Aorta (tissue), 5 donors: ENCODE measurements around the gene FBXL7. TPM values are rescaled to one million over a fixed set of nuclear protein-coding genes. Genes with fewer than 3 reads are reported as not detected.

Source experiments
- ATAC-seq: fragments of 200-7000 bp; cut with Tn5 transposase; one replicate; pipeline ENCODE4 v1.9.1; 2022; ENCODE audit warnings: moderate library complexity; ENCODE audit not compliant: low FRiP score
- DNase-seq, 2 donors: peaks; one replicate each; pipeline ENCODE4 v3.0.0-alpha.2; 2020
- H3K27ac ChIP-seq, 2 donors: one replicate each; pipeline ENCODE4 v1.5.1; 2013; ENCODE audit warnings: low read length in 2 of 2, mild to moderate bottlenecking in 2 of 2, moderate library complexity in 2 of 2, control low read depth in 1 of 2, inconsistent platforms in 1 of 2, low read depth in 1 of 2
- H3K27me3 ChIP-seq, 2 donors: one replicate each; pipeline ENCODE4 v1.6.1; 2013; ENCODE audit warnings: control low read depth in 1 of 2, low read length in 1 of 2, mild to moderate bottlenecking in 1 of 2, moderate library complexity in 1 of 2; ENCODE audit not compliant: insufficient read depth in 2 of 2, control insufficient read depth in 1 of 2
- H3K36me3 ChIP-seq, 2 donors: one replicate each; pipeline ENCODE4 v1.6.1; 2013; ENCODE audit warnings: control low read depth in 1 of 2, low read length in 1 of 2, mild to moderate bottlenecking in 1 of 2; ENCODE audit not compliant: insufficient read depth in 2 of 2, control insufficient read depth in 1 of 2
- H3K4me1 ChIP-seq, 2 donors: one replicate each; pipeline ENCODE4 v1.6.1; 2013; ENCODE audit warnings: low read length in 2 of 2, control low read depth in 1 of 2, mild to moderate bottlenecking in 1 of 2, moderate library complexity in 1 of 2; ENCODE audit not compliant: insufficient read depth in 2 of 2, control insufficient read depth in 1 of 2
- H3K4me3 ChIP-seq, 2 donors: one replicate each; pipeline ENCODE4 v1.5.1; 2013; ENCODE audit warnings: low read length in 2 of 2, control low read depth in 1 of 2, mild to moderate bottlenecking in 1 of 2
- H3K9me3 ChIP-seq: one replicate; pipeline ENCODE4 v1.6.1; 2013; ENCODE audit warnings: mild to moderate bottlenecking, low read length; ENCODE audit not compliant: control insufficient read depth
- WGBS, 2 donors: extraction: QIAGEN DNeasy Blood & Tissue Kit; methylation state at CpG; one replicate each; pipeline ENCODE4 v1.1.7; 2013; 5-methylcytosine and 5-hydroxymethylcytosine counted together
- intact Hi-C, 2 donors: fragments of 100-400 bp; cut with DNase I; formaldehyde crosslinking; loops; one replicate each; pipeline versions ENCODE4 v1.14.2 to v1.15.0; 2022
- polyA plus RNA-seq, 2 donors: library from polyadenylated mRNA; stranded (reverse); fragments of 200-250 nt; gene quantifications; one replicate each; pipeline ENCODE4 v1.2.3, GENCODE V29; 2013
- total RNA-seq, 2 donors: library from RNA; stranded (reverse); fragmentation: NEBNext Ultra II Directional; extraction: Animal tissue kit (Norgen Biotek cat#: 25700); gene quantifications; one replicate each; pipeline ENCODE4 v1.2.1, GENCODE V29; 2021
- donor health status: healthy with polysubstance abuse.
- donor health status: Bipolar disorder and iron deficiency.
- donor health status: DM: no; HTN: no; CAD: no.
- donor health status: DM: no; HTN: no; CAD: no.
- donor health status: DM: yes; HTN: yes; CAD: no.

FBXL7 gene
- total and polyA plus RNA-seq, 4 donors: 3.9 to 32.7 (median 14.7) TPM

DNA sequence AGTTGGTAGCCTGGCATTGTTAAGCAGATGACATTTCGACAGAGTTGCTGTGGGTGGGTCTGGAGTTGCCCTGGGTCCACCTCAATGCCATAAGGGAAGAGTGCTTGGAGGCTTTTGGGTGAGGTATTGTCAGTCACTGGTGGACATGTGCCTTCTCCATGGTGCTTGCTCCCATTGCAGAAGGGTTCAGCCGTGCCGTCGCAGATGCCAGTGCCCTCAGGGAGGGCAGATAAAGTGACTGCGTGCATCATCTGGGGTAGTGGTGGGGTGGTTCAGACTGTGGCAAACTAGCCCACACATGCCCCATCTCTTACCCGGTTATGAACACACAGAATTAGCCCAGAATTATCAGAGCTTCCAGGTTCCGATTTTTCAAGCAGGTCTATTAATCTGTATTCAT is 71.6 kb downstream of the FBXL7 start:
- no peaks in the 10 kb centered on the region for H3K9me3 ChIP-seq
- H3K4me1 ChIP-seq: no peaks in the 10 kb centered on the region
- H3K27me3 ChIP-seq: no peaks in the 10 kb centered on the region
- no peaks in the 10 kb centered on the region for H3K36me3 ChIP-seq
- WGBS, 2 donors: 96% methylated on average over 7 of the region's 7 CpGs
- DNase-seq: no peak
- H3K4me3 ChIP-seq: no peak overlapping the region
- ATAC-seq: no peak
- intact Hi-C loops: no loop called here
- no peak overlapping the region for H3K27ac ChIP-seq

DNA sequence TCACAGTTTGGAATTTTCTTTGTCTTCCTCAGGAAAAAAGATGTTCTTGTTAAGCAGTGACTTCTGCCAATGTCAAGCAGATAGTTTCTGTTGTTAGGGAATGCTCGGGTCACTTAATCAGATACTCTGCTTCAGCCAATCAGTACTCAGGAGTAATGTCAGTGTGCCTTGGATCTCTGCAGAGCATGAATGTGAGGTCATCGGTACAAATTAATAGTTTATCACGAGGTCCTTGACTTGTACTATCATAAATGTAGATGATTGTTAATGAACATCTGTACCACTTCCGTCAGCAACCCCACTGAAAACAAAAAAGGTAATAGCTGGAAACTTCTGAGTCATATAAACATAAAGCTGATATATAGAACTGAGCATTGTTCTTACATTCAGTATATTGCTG is 73.6 kb downstream of the FBXL7 start:
- Histone ChIP-seq H3K36me3 (no peaks in the 10 kb centered on the region), H3K27me3 (no peaks in the 10 kb centered on the region), H3K4me1 (peaks cover 0 to 2% of the 10 kb centered on the region in 2 donors), H3K9me3 (no peaks in the 10 kb centered on the region), H3K4me3 (no peak overlapping the region), H3K27ac (no peak overlapping the region)
- no peak for DNase-seq
- ATAC-seq: no peak
- intact Hi-C loops: no loop called here
- 46 to 57% methylated on average over 4 of the region's 4 CpGs for WGBS, 2 donors

DNA sequence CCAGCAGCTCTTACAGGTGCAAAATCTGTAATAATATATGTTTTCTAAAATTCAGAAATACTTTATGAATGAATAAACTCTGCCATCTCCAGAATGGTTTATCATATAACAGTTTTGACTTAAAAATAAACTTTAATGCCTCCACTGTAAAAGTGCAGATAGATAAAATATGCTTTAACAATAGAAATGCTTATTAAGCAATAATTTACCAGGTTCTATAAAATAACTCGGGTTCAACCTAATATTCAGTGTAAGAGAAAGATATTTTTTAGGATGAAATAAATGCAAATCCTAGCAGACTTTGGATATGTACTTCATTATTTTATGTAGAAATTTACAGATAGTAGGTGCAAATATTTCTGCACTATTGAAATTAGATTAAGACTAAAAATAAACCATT is 74.1 kb downstream of the FBXL7 start:
- intact Hi-C loops: no loop called here
- Histone ChIP-seq H3K27me3 (no peaks in the 10 kb centered on the region), H3K36me3 (no peaks in the 10 kb centered on the region), H3K9me3 (no peaks in the 10 kb centered on the region), H3K4me1 (peaks cover 0 to 5% of the 10 kb centered on the region in 2 donors), H3K27ac (no peak overlapping the region), H3K4me3 (no peak overlapping the region)
- 93 to 95% methylated on average over 1 of the region's 1 CpG for WGBS, 2 donors
- DNase-seq: no peak
- no peak for ATAC-seq

DNA sequence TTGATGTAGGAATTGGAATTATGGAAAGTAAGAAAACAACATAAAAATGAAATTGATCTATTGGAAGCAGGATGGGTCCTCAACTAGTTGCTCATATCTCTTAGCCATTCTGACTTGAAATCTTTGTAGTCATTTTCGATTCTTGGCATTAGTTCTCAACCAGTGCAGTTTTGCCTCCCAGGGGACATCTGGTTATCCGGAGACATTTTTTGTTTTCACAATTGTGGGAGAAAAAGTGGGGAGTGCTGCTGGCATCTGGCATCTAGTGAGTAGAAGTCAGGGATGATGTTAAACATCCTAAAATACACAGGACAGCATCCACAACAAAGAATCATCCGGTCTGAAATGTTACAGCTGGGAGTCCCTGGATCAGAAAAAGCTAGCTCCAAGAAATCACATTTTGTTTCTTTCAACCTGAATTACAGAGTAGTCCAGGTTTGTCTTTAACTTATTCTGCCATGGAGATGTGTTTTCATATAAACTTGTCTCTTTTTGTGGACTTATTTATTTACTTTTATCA is 74.9 kb downstream of the FBXL7 start:
- ATAC-seq (no peak), DNase-seq (no peak)
- no peaks in the 10 kb centered on the region for H3K27me3 ChIP-seq
- 5 to 6% methylated on average over 3 of the region's 3 CpGs for WGBS, 2 donors
- H3K27ac ChIP-seq: no peak overlapping the region
- no peaks in the 10 kb centered on the region for H3K36me3 ChIP-seq
- peaks cover 0 to 5% of the 10 kb centered on the region in 2 donors for H3K4me1 ChIP-seq
- intact Hi-C loops: no loop called here
- H3K4me3 ChIP-seq: no peak overlapping the region
- H3K9me3 ChIP-seq: no peaks in the 10 kb centered on the region

DNA sequence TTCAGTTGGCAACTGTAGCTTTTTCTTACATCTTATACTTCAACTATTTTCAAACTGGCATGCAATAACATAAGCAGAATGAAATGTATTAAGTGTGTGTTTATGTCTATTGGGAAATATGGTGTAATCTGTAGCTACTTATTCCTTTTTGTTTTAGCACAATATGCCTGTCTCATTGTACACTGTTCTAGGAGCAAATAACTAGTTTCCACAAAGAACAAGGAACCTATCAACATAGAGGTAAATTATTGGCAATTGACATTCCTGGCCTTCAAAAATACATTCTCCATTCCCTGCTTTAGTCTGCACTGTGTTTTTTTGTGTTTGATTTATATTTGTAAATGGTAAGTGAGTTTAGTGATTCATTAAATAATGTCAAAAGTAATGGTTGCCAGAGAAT is 75.7 kb downstream of the FBXL7 start:
- H3K36me3 ChIP-seq: no peaks in the 10 kb centered on the region
- DNase-seq: no peak
- intact Hi-C loops: no loop called here
- H3K27ac ChIP-seq: no peak overlapping the region
- peaks cover 0 to 5% of the 10 kb centered on the region in 2 donors for H3K4me1 ChIP-seq
- no peak for ATAC-seq
- no peaks in the 10 kb centered on the region for H3K27me3 ChIP-seq
- H3K9me3 ChIP-seq: no peaks in the 10 kb centered on the region
- no peak overlapping the region for H3K4me3 ChIP-seq

DNA sequence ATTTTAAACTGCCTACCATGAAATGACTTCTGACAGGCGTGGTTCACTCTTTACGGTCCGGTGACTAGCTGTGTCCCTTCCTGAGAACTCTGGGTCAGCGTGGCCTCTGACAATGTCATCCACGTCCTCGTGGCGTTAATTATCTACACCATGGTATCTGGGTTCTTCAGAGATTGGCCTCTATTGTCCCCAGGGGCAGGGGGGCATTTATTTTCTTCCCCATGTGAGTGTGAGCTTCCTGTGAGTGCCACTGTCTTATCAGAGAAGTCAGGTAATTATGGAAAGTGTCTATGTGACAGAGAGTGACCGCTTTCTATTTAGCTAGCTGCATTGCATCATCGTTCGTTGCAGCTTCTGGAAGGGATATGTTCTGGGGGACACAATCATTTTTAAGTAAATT is 77.2 kb downstream of the FBXL7 start:
- H3K36me3 ChIP-seq: no peaks in the 10 kb centered on the region
- intact Hi-C loops: no loop called here
- ATAC-seq (no peak), DNase-seq (no peak)
- no peaks in the 10 kb centered on the region for H3K27me3 ChIP-seq
- H3K4me3 ChIP-seq: no peak overlapping the region
- peaks cover 0 to 5% of the 10 kb centered on the region in 2 donors for H3K4me1 ChIP-seq
- no peaks in the 10 kb centered on the region for H3K9me3 ChIP-seq
- 71 to 72% methylated on average over 10 of the region's 10 CpGs for WGBS, 2 donors
- no peak overlapping the region for H3K27ac ChIP-seq

DNA sequence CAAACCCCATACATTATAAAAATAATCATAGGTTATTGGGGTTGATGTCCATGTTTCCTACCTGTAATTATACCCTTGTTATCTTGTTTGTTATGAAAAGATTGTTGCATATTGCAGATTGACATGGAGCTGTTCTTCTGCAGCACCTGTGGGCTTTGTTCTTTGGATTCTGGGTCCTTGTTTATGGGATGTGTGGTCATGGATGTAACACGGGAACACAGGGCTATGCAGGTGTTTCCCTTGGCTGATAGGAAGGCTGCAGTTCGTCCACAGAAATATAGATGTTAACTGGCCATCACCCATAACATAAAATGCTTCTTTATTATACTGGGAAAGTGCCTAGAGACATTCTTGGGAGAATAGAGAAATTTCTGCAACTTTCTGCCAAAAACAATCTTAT is 77.9 kb downstream of the FBXL7 start:
- no peak overlapping the region for H3K27ac ChIP-seq
- peaks cover 0 to 5% of the 10 kb centered on the region in 2 donors for H3K4me1 ChIP-seq
- no peak for DNase-seq
- no peaks in the 10 kb centered on the region for H3K36me3 ChIP-seq
- H3K4me3 ChIP-seq: no peak overlapping the region
- no peaks in the 10 kb centered on the region for H3K9me3 ChIP-seq
- WGBS, 2 donors: 25 to 27% methylated on average over 2 of the region's 2 CpGs
- intact Hi-C loops: no loop called here
- no peak for ATAC-seq
- no peaks in the 10 kb centered on the region for H3K27me3 ChIP-seq

DNA sequence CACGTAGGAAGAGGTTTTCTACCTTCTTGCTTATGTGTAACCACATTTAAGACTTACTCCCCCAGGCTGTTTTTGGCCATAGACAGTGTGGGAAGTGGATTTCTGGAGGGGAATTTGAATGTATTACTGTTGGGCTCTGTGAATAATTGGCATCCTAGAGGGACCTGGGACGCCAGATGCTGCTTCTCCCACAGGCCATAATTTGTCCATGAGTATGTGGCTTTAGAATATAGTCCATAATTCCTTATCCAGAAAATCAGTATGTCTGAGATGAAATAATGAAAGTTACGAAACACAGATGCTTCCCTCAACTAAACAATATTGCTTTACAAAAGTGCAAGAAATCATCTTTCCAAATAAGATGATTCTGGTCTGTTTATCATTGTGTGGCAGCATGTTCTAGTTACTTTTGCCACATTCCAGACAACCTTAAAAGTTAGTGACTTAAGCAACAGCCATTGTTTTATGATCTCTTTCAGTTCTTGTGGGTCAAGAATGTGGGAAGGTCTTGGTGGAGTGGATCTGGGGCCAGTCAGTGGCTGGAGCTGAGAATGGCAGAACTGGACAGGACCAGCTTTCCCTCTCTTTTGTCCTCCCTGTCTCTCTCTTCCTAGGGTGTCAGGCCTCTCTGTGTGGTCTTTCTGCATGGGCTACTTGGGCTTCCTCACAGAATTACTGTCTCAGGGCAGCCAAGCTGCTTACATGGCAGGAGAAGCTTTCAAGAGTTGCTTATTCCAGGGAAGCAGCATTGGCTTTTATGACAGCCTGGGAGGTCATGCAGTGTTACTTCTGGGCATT is 79.4 kb downstream of the FBXL7 start:
- WGBS, 2 donors: 86 to 90% methylated on average over 3 of the region's 3 CpGs
- intact Hi-C loops: no loop called here
- Histone ChIP-seq H3K27ac (no peak overlapping the region), H3K36me3 (no peaks in the 10 kb centered on the region), H3K9me3 (no peaks in the 10 kb centered on the region), H3K4me3 (no peak overlapping the region), H3K27me3 (no peaks in the 10 kb centered on the region), H3K4me1 (peaks cover 0 to 5% of the 10 kb centered on the region in 2 donors)
- ATAC-seq (no peak), DNase-seq (no peak)

DNA sequence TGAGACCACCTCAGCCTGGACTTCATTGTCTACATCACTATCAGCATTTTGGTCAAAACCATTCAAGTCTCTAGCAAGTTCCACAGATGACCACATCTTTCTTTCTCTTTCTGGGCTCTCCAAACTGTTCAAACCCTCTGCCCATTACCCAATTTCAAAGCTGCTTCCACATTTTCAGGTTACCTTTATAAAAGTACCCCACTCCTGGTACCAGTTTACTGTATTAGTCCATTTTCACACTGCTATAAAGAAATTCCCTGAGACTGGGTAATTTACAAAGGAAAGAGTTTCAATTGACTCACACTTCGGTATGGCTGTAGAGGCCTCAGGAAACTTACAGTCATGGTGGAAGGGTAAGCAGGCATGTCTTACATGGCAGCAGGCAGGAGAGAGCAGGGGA is 84.5 kb downstream of the FBXL7 start:
- WGBS, 2 donors: 99 to 100% methylated on average over 1 of the region's 1 CpG
- no peak overlapping the region for H3K27ac ChIP-seq
- no peaks in the 10 kb centered on the region for H3K27me3 ChIP-seq
- H3K4me3 ChIP-seq: no peak overlapping the region
- intact Hi-C loops: no loop called here
- no peak for ATAC-seq
- no peaks in the 10 kb centered on the region for H3K9me3 ChIP-seq
- DNase-seq: no peak
- H3K4me1 ChIP-seq: peaks cover 0 to 4% of the 10 kb centered on the region in 2 donors
- no peaks in the 10 kb centered on the region for H3K36me3 ChIP-seq
